Stimulated activated CD8-positive, alpha-beta memory T cell treated with anti-CD3 and anti-CD28 coated beads, Interleukin-4, amount 100 ng/mL, for 48 hours (primary cell): ENCODE measurements around the gene MYH4.

Source experiments
- DNase-seq: peaks from one replicate; pipeline ENCODE4 v3.0.0-alpha.2; 2020

Gene MYH4

GRCh38 chr17:10469459-10469858, at the start of gene MYH4:
TSS of gene MYH4 (minus strand) at chr17:10469559. CDS start at chr17:10466745, 2,814 bp downstream.
- no peak for DNase-seq

GRCh38 chr17:10518271-10519037, 49.1 kb upstream of the MYH4 start, which contains the start of gene MYH1:
TSS of gene MYH1 (minus strand) at chr17:10518542. CDS start at chr17:10516642, 1,900 bp downstream.
- no peak for DNase-seq

DNA sequence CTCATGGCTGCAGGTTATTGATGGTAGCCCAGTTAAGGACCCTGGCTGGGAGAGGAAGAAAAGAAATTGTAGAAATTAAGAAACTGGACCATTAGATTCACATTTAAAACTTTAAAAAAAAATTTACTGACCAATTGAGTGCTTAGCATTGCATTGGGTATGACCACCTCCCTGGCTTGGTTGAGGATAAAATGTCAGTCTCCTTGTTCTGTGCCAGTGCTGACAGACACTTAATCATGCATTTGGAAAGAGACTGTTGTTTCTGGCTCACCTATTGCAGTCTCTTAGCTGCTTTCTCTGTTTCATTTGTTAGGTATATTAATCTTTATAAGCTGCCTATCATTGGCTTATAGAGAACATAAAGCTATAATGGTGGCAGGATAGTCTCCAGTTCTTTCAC, 47.3 kb upstream of the MYH4 start:
- no peak for DNase-seq

DNA sequence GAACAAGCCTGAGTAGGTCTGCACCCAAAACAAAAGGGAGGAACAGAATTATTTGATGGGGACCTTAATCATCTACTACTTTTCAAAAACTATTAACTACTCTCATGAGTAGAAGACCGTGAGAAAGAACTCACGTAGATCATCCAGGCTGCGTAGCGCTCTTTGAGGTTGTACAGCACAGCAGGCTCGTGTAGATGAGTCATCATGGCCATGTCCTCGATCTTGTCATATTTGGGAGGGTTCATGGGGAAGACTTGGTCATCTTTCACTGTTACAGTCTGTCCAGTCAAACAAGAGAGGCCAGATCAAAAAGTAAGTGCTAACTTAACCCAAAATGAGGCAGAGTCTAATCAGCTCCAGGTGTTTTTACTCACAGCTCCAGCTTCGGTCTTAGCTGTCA, 46.7 kb upstream of the MYH4 start:
- no peak for DNase-seq

GRCh38 chr17:10513299-10514067, 44.1 kb upstream of the MYH4 start:
- no peak for DNase-seq

GRCh38 chr17:10512856-10513255, 43.5 kb upstream of the MYH4 start:
- no peak for DNase-seq

DNA sequence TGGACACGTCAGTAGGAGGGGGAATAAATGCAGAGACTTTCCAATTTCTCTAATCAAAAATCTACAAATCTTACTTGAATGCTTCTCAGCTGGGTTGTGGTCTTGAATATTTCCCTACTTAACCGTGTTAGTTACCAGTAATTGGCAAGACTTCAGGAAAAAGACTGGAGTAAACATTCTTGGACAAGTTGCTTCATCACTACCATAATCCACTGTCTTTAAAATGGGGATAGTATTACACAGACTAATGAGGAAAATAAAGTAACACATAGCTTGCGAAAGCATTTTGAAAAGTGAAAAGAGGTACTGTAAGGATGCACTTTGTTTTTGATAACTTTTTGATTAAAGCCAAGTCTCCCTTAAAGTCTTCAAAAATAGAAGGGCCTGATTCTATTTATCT, 30.6 kb upstream of the MYH4 start:
- DNase-seq, result no peak

DNA sequence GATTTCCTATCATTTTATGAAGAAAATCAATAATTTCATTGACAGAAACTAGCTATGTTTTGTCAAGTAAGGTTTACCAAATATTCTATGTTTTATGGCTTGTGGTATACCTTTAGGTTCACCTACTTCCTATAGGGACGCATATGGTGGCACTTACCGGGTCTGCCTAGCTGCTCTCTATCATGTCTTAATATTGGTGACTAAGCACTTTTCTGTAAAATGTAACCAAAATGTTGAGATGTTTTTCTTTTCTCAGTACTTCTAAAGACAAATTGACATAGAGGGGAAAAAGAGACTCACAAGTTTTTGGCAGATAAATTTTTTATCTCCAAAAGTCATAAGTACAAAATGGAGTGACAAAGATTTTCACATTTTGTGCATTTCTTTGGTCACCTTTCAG, 22.6 kb upstream of the MYH4 start:
- DNase-seq, result no peak

GRCh38 chr17:10482252-10482651, 12.9 kb upstream of the MYH4 start:
- DNase-seq, result no peak

- DNase-seq, result no peak
These were observed 8.3 kb upstream of the MYH4 start for GRCh38 chr17:10477701-10478100.

- DNase-seq, result no peak
These were observed 5.2 kb upstream of the MYH4 start for GRCh38 chr17:10474536-10474935.

- DNase-seq, result no peak
These were observed 2.5 kb upstream of the MYH4 start for GRCh38 chr17:10471858-10472257.

GRCh38 chr17:10463402-10463801, 6.0 kb downstream of the MYH4 start:
- no peak for DNase-seq

- DNase-seq, result no peak
These were observed 9.3 kb downstream of the MYH4 start for GRCh38 chr17:10460062-10460461.

- no peak for DNase-seq
These were observed 10.7 kb downstream of the MYH4 start for GRCh38 chr17:10458701-10459100.

GRCh38 chr17:10457952-10458351, 11.4 kb downstream of the MYH4 start:
- DNase-seq, result no peak

- no peak for DNase-seq
These were observed 22.1 kb downstream of the MYH4 start for GRCh38 chr17:10447026-10447931.

DNA sequence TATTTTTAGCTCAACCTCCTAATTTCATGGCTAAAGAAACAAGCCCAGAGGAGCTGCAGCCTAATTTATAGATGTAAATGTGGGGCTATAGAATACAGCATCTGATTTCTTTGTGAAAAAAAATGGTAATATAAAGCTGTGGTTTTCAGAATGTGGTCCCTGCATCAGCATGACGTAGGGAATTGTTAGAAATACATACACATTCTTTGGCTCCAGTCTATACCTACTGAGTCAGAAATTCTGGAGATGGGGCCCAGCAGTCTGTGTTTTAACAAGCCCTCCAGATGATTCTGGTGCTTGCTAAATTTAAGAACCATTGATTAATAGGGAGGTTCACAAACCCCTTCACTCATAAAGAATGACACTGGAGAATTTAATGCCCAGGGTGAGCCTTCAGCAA, 29.5 kb downstream of the MYH4 start:
- no peak for DNase-seq

DNA sequence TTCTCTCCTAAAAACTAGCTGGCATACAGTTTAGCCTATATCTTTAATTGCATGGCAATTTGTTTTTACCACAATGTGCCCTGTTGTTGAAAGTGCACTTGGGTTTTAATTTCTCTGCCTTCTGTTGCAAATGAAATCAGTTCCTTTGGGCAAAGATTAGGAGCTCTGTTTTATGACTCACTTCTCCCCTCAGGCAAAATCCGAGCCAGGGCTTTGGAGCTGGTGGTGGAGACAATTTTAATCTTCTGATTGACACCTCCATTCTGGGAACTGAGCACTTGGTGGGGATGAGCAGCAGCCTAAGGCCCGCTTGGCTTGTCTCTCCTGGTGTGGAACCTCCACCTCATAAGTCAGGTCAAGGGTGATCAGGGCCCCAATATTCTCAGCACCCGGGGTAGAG, 34.3 kb downstream of the MYH4 start:
- DNase-seq, result no peak

DNA sequence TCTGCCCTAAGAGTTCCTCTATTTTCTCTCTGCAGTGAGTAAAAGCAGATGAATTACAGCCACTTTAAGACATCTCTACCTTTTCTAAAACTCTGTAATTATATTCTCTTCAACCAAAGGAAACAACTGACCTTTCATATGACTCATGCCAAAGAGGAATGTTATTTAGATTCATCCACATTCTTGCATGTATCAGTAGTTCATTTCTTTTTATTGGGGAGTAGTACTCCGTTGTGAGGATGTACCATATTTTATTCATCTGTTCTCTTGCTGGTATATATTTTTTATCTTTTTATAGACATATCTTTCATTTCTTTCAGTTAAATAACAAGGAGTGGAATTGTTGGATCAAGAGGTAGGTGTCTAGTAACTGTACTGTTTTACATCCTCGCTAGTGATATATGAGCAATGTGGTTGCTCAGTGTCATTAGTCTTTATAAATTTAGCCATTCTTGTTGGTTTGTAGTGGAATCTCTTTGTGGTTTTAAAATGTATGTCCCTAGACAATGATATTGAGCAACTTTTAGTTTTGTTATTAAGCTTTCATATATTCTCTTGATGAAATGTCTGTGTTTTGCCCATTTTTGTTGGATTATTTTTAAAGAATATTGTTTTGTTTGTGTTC, 39.8 kb downstream of the MYH4 start:
- DNase-seq, result no peak

DNA sequence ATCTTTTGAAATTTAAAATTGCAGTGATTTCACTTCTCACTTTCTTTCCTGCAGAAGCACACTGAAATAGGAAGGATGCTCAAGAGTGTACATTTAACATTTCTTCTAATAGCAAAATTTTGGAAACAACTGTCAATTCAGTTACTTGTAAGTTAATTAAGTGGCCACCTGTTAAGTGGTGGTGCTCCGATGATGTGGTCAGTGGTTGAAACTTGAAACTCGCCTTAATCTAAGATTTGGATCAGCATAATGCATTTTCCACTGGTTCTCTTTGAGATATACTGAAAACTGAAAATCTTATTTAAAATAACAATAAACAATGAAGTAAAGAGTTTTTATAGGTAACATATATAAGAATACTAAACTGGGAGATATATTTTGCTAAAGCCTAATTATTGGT, 40.6 kb downstream of the MYH4 start:
- DNase-seq, result no peak

DNA sequence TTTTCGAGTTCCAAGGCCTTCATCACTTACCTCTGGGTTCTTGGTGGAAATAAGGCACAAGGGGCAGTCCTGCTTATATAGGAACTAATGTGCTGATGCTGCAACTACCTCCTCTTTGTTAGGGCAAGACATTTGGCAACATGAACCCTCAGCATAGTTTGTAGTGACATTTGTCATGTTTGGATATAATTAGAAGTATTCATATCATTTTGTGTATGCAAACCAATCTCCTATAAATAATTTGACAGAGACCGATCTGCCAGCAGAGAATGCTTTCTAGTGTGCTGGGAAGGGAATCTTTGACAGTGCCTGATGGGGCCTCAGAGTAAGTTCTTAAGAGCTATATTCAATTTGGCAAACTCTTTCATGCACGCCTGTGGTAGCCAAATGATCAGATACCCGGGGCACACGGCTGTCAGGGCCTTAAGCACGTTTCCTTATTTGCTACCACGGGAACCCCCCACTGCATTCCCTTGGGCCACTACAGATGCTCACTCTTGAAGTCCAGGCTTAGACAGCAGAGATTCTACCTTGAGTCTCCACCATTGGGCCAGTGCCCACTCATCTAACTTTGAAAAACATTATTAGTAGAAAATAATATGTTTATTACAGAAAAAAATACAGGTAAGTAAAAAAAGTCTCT, 47.3 kb downstream of the MYH4 start, which contains the start of gene MYH8:
Gene MYH8, minus strand, starts transcription at position 51 of the 643 bp plus-strand sequence. CDS start 1,723 bp downstream, outside the sequence.
- no peak for DNase-seq
